ENCODE results near the gene OCIAD1. TPM values are rescaled to one million over a fixed set of nuclear protein-coding genes. Genes with fewer than 3 reads are reported as not detected.
"Not testable (repeated sequence)": the region's sequence is repeated elsewhere in the genome, so short reads cannot be mapped to it uniquely, and the experiment has no call there.

Gene OCIAD1
- total and polyA plus RNA-seq, 2 donors (not counting 1 experiment from before 2014, with no cell fraction given), result 82.3 to 119 TPM

DNA sequence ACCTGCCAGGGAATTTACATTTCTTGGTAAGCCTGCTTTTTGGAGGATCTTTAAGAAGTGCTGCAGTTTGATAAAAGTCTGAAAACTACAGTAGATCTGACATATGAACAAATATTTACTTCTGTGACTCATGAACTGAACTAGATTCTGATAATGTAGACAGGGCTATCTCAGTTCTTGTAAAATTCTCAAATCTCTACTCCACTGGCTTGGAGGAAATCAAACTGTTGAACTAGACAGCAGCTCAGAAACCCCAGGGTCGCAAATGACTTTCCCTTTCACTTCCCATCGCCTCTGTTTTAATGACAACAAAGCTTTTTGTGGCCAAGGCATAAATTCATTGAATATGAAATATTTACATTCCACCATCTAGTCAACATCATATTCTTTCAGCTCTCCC lies 15.4 kb upstream of the OCIAD1 start:
- CTCF ChIA-PET, result interaction anchor here (1.2 kb wide), 1 partner anchor 91 kb away, joined by 3 read pairs; the partner anchor contains the start of gene OCIAD2
- POLR2A ChIA-PET, result interaction anchor here (0.6 kb wide), 1 partner anchor 8 kb away, joined by 6 read pairs; no protein-coding TSS in a partner anchor

DNA sequence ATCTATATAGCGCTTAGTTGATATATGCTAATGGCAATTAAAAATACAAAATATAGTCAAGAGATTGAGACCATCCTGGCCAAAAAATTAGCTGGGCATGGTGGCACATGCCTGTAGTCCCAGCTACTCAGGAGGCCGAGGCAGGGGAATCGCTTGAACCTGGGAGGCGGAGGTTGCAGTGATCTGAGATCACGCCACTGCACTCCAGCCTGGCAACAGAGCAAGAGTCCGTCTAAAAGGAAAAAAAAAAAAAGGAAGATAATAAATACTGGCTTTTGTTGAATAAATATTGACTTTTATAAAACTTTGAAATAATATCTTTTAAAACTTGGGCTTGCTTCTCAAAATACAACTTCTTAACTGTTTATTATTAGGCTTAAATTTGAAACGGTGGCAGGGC lies 14.6 kb upstream of the OCIAD1 start:
- H3K79me2 ChIP-seq (ENCODE audit: control insufficient read depth, insufficient read depth, low read length); H4K20me1 ChIP-seq (ENCODE audit: control insufficient read depth, insufficient read depth, low read length, poor library complexity, severe bottlenecking); H3K4me3 Mint-ChIP-seq; H3K27me3 ChIP-seq (replicated peaks in 1 of 4; ENCODE audit: control extremely low read depth in 1 of 4, control insufficient read depth in 3 of 4, insufficient read depth in 4 of 4, low read length in 3 of 4); DNase-seq; CTCF ChIA-PET; intact Hi-C loops (cut with micrococcal nuclease); H3K27ac ChIP-seq (ENCODE audit: low read length in 2 of 2); H3K9me3 Mint-ChIP-seq (ENCODE audit: insufficient read depth); H3K27me3 Mint-ChIP-seq; H3K9ac ChIP-seq (ENCODE audit: low read length); H3K9me3 ChIP-seq (ENCODE audit: control extremely low read depth in 1 of 3, control insufficient read depth in 2 of 3, insufficient read depth in 1 of 3, low read length in 2 of 3); H3K4me2 ChIP-seq (replicated peaks; ENCODE audit: low read depth, low read length, poor library complexity, severe bottlenecking); POLR2A ChIA-PET; H3K36me3 ChIP-seq (replicated peaks in 1 of 2; ENCODE audit: control extremely low read depth in 1 of 2, control insufficient read depth in 1 of 2, extremely low read depth in 1 of 2, insufficient read depth in 2 of 2, low read length in 1 of 2); H3K4me3 ChIP-seq (ENCODE audit: control extremely low read depth in 1 of 5, extremely low read depth in 1 of 5, insufficient read depth in 1 of 5, low read depth in 2 of 5, low read length in 4 of 5); ATAC-seq (ENCODE audit: low read depth); H3K27ac Mint-ChIP-seq: not testable (repeated sequence)
- WGBS (ENCODE audit: insufficient coverage), result 96% methylated on average over 4 of the region's 7 CpGs
- H3K4me1 ChIP-seq (ENCODE audit: control insufficient read depth in 2 of 2, insufficient read depth in 2 of 2, low read length in 2 of 2), result peaks cover 16 to 23% of the 10 kb centered on the region in 2 donors
- H3K4me1 Mint-ChIP-seq, result peaks cover 40% of the 10 kb centered on the region
- peak overlapping the region; percentile 61 for H2AFZ ChIP-seq (ENCODE audit: insufficient read depth, low read depth, low read length, poor library complexity, severe bottlenecking)

More for the DNA sequence above, 15.4 kb upstream of the OCIAD1 start:
- Mint-ChIP-seq H3K4me3 (peak overlapping the region; percentile 72), H3K4me1 (peaks cover 33% of the 10 kb centered on the region), H3K9me3 (ENCODE audit: insufficient read depth) (no peaks in the 10 kb centered on the region), H3K27ac (peak overlapping the region; percentile 86), H3K27me3 (no peaks in the 10 kb centered on the region)
- H3K79me2 ChIP-seq (ENCODE audit: control insufficient read depth, insufficient read depth, low read length), result no peaks in the 10 kb centered on the region
- H3K4me1 ChIP-seq (ENCODE audit: control insufficient read depth in 2 of 2, insufficient read depth in 2 of 2, low read length in 2 of 2), result peaks cover 13 to 25% of the 10 kb centered on the region in 2 donors
- intact Hi-C loops (cut with micrococcal nuclease), result no loop called here
- H3K4me2 ChIP-seq (replicated peaks; ENCODE audit: low read depth, low read length, poor library complexity, severe bottlenecking), result peak overlapping the region; percentile 62
- no peaks in the 10 kb centered on the region for H3K27me3 ChIP-seq (replicated peaks in 1 of 4; ENCODE audit: control extremely low read depth in 1 of 4, control insufficient read depth in 3 of 4, insufficient read depth in 4 of 4, low read length in 3 of 4)
- peak; percentile 64 for ATAC-seq (ENCODE audit: low read depth)
- no peaks in the 10 kb centered on the region for H3K9me3 ChIP-seq (ENCODE audit: control extremely low read depth in 1 of 3, control insufficient read depth in 2 of 3, insufficient read depth in 1 of 3, low read length in 2 of 3)
- DNase-seq, result peak; percentile 53
- peak overlapping the region; percentile 60 to 71 for H3K27ac ChIP-seq (ENCODE audit: low read length in 2 of 2)
- peak overlapping the region in 2 of 5 experiments; percentile 10 to 20 for H3K4me3 ChIP-seq (ENCODE audit: control extremely low read depth in 1 of 5, extremely low read depth in 1 of 5, insufficient read depth in 1 of 5, low read depth in 2 of 5, low read length in 4 of 5)
- peak overlapping the region; percentile 61 for H2AFZ ChIP-seq (ENCODE audit: insufficient read depth, low read depth, low read length, poor library complexity, severe bottlenecking)
- no peaks in the 10 kb centered on the region for H3K36me3 ChIP-seq (replicated peaks in 1 of 2; ENCODE audit: control extremely low read depth in 1 of 2, control insufficient read depth in 1 of 2, extremely low read depth in 1 of 2, insufficient read depth in 2 of 2, low read length in 1 of 2)
- TF ChIP-seq EZH2 (IDR thresholded peaks at IDR 0.05; ENCODE audit: borderline replicate concordance, insufficient read depth, low read depth, low read length, poor library complexity, severe bottlenecking) (no peak), CTCF (IDR thresholded peaks at IDR 0.05) (no peak)
- no peaks in the 10 kb centered on the region for H4K20me1 ChIP-seq (ENCODE audit: control insufficient read depth, insufficient read depth, low read length, poor library complexity, severe bottlenecking)
- H3K9ac ChIP-seq (ENCODE audit: low read length), result peak overlapping the region; percentile 2
- 0% methylated on average over 1 of the region's 2 CpGs for WGBS (ENCODE audit: insufficient coverage)

Data from B cell (primary cell).